CD14-positive monocyte (primary cell): ENCODE results near the gene HNF4A. TPM values are rescaled to one million over a fixed set of nuclear protein-coding genes. Genes with fewer than 3 reads are reported as not detected.
A peak's percentile ranks its signal among the peaks of the same experiment; 100 is the strongest.

ENCODE experiments used
- DNase-seq, 3 donors: peaks; one replicate each; pipeline ENCODE4 v3.0.0-alpha.2; 2011 to 2022
- H2AFZ ChIP-seq: 2 replicates; pipeline ENCODE4 v1.6.0; 2012; ENCODE audit warnings: mild to moderate bottlenecking, low read depth, low read length, inconsistent platforms; ENCODE audit not compliant: insufficient read depth, poor library complexity, severe bottlenecking
- H3K27ac ChIP-seq, 2 donors: 1 replicate in 1 of 2; 2 replicates in 1 of 2; pipeline ENCODE4 v1.5.1; 2012 to 2013; ENCODE audit warnings: low read length in 2 of 2, control low read depth in 1 of 2, inconsistent platforms in 1 of 2, low read depth in 1 of 2, mild to moderate bottlenecking in 1 of 2
- H3K27me3 ChIP-seq, 2 donors: one replicate each; pipeline versions ENCODE4 v1.6.0 to v1.6.1; 2011 to 2013; ENCODE audit warnings: low read length in 2 of 2; ENCODE audit not compliant: control insufficient read depth in 2 of 2, insufficient read depth in 2 of 2
- H3K36me3 ChIP-seq, 2 donors: replicated peaks in 1 of 2; 1 replicate in 1 of 2; 2 replicates in 1 of 2; pipeline versions ENCODE4 v1.5.1 to v1.6.1; 2012 to 2013; ENCODE audit warnings: low read length in 2 of 2, control low read depth in 1 of 2, inconsistent platforms in 1 of 2, mild to moderate bottlenecking in 1 of 2; ENCODE audit not compliant: insufficient read depth in 2 of 2, control insufficient read depth in 1 of 2
- H3K4me1 ChIP-seq, 2 donors: 1 replicate in 1 of 2; 2 replicates in 1 of 2; pipeline versions ENCODE4 v1.5.1 to v1.6.1; 2012 to 2013; ENCODE audit warnings: low read length in 2 of 2, control low read depth in 1 of 2, inconsistent platforms in 1 of 2, mild to moderate bottlenecking in 1 of 2, moderate library complexity in 1 of 2; ENCODE audit not compliant: insufficient read depth in 2 of 2, control insufficient read depth in 1 of 2
- H3K4me2 ChIP-seq: replicated peaks from 2 replicates; pipeline ENCODE3; 2012; ENCODE audit warnings: low read length, moderate library complexity, mild to moderate bottlenecking; ENCODE audit not compliant: poor library complexity, severe bottlenecking; ENCODE audit errors: extremely low read depth
- H3K4me3 ChIP-seq, 3 experiments: fragments of 200-600 bp in 1 of 3; sonication (generic) in 1 of 3; replicated peaks in 1 of 3; 1 replicate in 2 of 3; 2 replicates in 1 of 3; pipeline ENCODE4 v1.5.1; 2011 to 2013; ENCODE audit warnings: low read length in 3 of 3, mild to moderate bottlenecking in 3 of 3, control low read depth in 2 of 3, low read depth in 2 of 3, inconsistent platforms in 1 of 3, moderate library complexity in 1 of 3
- H3K79me2 ChIP-seq: 2 replicates; pipeline ENCODE4 v1.6.0; 2012; ENCODE audit warnings: mild to moderate bottlenecking, control low read depth, inconsistent platforms, low read length, moderate library complexity; ENCODE audit not compliant: insufficient read depth
- H3K9ac ChIP-seq: 2 replicates; pipeline ENCODE4 v1.6.0; 2017; ENCODE audit warnings: low read length, mild to moderate bottlenecking; ENCODE audit not compliant: insufficient read depth, poor library complexity, severe bottlenecking
- H3K9me3 ChIP-seq, 2 donors: replicated peaks in 1 of 2; 1 replicate in 1 of 2; 2 replicates in 1 of 2; pipeline versions ENCODE4 v1.5.1 to v1.6.1; 2012 to 2013; ENCODE audit warnings: low read length in 2 of 2, control low read depth in 1 of 2; ENCODE audit not compliant: control insufficient read depth in 1 of 2, insufficient read depth in 1 of 2
- H4K20me1 ChIP-seq: 2 replicates; pipeline ENCODE4 v1.6.0; 2012; ENCODE audit warnings: mild to moderate bottlenecking, low read length, control low read depth, moderate library complexity; ENCODE audit not compliant: insufficient read depth
- H3K27ac Mint-ChIP-seq, 7 donors: one replicate each; pipeline ENCODE4 v1.8.0; 2020; ENCODE audit warnings: mild to moderate bottlenecking in 7 of 7, mixed read lengths in 7 of 7, moderate library complexity in 6 of 7, inconsistent platforms in 2 of 7
- H3K27me3 Mint-ChIP-seq, 3 donors: one replicate each; pipeline ENCODE4 v1.8.0; 2021 to 2022; ENCODE audit warnings: low read depth in 3 of 3, mild to moderate bottlenecking in 3 of 3, mixed read lengths in 3 of 3, moderate library complexity in 3 of 3, inconsistent platforms in 1 of 3
- H3K36me3 Mint-ChIP-seq, 2 donors: one replicate each; pipeline ENCODE4 v1.8.0; 2020; ENCODE audit warnings: mixed read lengths in 2 of 2, inconsistent platforms in 1 of 2, mild to moderate bottlenecking in 1 of 2
- H3K4me1 Mint-ChIP-seq: one replicate; pipeline ENCODE4 v1.8.0; 2020; ENCODE audit warnings: mild to moderate bottlenecking, mixed read lengths
- H3K4me3 Mint-ChIP-seq, 2 donors: one replicate each; pipeline ENCODE4 v1.8.0; 2020; ENCODE audit warnings: mild to moderate bottlenecking in 2 of 2, mixed read lengths in 2 of 2, moderate library complexity in 1 of 2
- H3K9me3 Mint-ChIP-seq, 7 donors: one replicate each; pipeline ENCODE4 v1.8.0; 2020 to 2022; ENCODE audit warnings: mixed read lengths in 7 of 7, mild to moderate bottlenecking in 6 of 7, moderate library complexity in 6 of 7, inconsistent platforms in 2 of 7
- CTCF ChIP-seq: fragments of 200-600 bp; IDR thresholded peaks from one replicate; pipeline ENCODE4 v1.8.0; 2022; ENCODE audit warnings: antibody characterized with exemption, mild to moderate bottlenecking
- WGBS: methylation state at CpG from one replicate; pipeline ENCODE4 v1.1.5; 2013; ENCODE audit warnings: missing lambda C conversion rate; ENCODE audit not compliant: insufficient coverage; 5-methylcytosine and 5-hydroxymethylcytosine counted together
- intact Hi-C, 2 donors: fragments of 100-400 bp; cut with micrococcal nuclease; formaldehyde crosslinking; loops; one replicate each; pipeline versions ENCODE4 v1.15.0 to v1.15.1; 2023
- polyA plus RNA-seq, 3 donors: library from polyadenylated mRNA; depleted of rRNA in 1 of 3; unstranded in 2 of 3; stranded (reverse) in 1 of 3; fragments of 300-500 nt in 2 of 3; fragments of >200 nt in 1 of 3; fragmentation: Illumina TruSeq in 2 of 3; gene quantifications; 1 replicate in 2 of 3; 2 replicates in 1 of 3; pipeline ENCODE4 v1.2.3, GENCODE V29; 2012 to 2021

HNF4A gene
- polyA plus RNA-seq, 3 donors: not detected

- Histone ChIP-seq H3K27ac (no peak overlapping the region), H4K20me1 (no peaks in the 10 kb centered on the region), H3K4me2 (no peak overlapping the region), H3K36me3 (no peaks in the 10 kb centered on the region), H3K79me2 (no peaks in the 10 kb centered on the region), H3K4me3 (no peak overlapping the region), H3K9me3 (no peaks in the 10 kb centered on the region), H3K27me3 (no peaks in the 10 kb centered on the region), H3K9ac (no peak overlapping the region), H3K4me1 (no peaks in the 10 kb centered on the region), H2AFZ (no peak overlapping the region)
- no peak overlapping the region for H3K27ac Mint-ChIP-seq
- 38% methylated on average over 1 of the region's 3 CpGs for WGBS
- DNase-seq: peak in 1 of 3 donors; percentile 41
- intact Hi-C loops: no loop called here
- TF ChIP-seq CTCF: no peak
- no peaks in the 10 kb centered on the region for H3K4me1 Mint-ChIP-seq
- peaks cover 3 to 4% (median 3%) of the 10 kb centered on the region in 3 donors for H3K27me3 Mint-ChIP-seq
- H3K9me3 Mint-ChIP-seq: no peaks in the 10 kb centered on the region
- H3K4me3 Mint-ChIP-seq: no peak overlapping the region
- H3K36me3 Mint-ChIP-seq: no peaks in the 10 kb centered on the region
Observed at GRCh38 chr20:44422083-44422482, 66.6 kb downstream of the HNF4A start.

GRCh38 chr20:44423480-44423879, 68.0 kb downstream of the HNF4A start:
- Mint-ChIP-seq H3K4me3 (no peak overlapping the region), H3K4me1 (no peaks in the 10 kb centered on the region), H3K27ac (no peak overlapping the region), H3K36me3 (no peaks in the 10 kb centered on the region), H3K27me3 (peaks cover 3 to 6% (median 3%) of the 10 kb centered on the region in 3 donors), H3K9me3 (no peaks in the 10 kb centered on the region)
- H3K9ac ChIP-seq: no peak overlapping the region
- WGBS: 28% methylated on average over 2 of the region's 5 CpGs
- no peaks in the 10 kb centered on the region for H3K36me3 ChIP-seq
- intact Hi-C loops: no loop called here
- no peak overlapping the region for H3K4me2 ChIP-seq
- no peaks in the 10 kb centered on the region for H3K27me3 ChIP-seq
- H2AFZ ChIP-seq: no peak overlapping the region
- no peaks in the 10 kb centered on the region for H3K4me1 ChIP-seq
- H3K79me2 ChIP-seq: no peaks in the 10 kb centered on the region
- no peaks in the 10 kb centered on the region for H4K20me1 ChIP-seq
- no peak overlapping the region for H3K4me3 ChIP-seq
- TF ChIP-seq CTCF: no peak
- H3K27ac ChIP-seq: no peak overlapping the region
- no peaks in the 10 kb centered on the region for H3K9me3 ChIP-seq
- DNase-seq: no peak
